HS-27A (cell line): ENCODE data around the gene ERV3-1.
"Not testable (repeated sequence)": the region's sequence is repeated elsewhere in the genome, so short reads cannot be mapped to it uniquely, and the experiment has no call there.

Source experiments
- DNase-seq: peaks from one replicate; pipeline ENCODE4 v3.0.0-alpha.2; 2012; ENCODE audit warnings: low read depth, missing footprints

ERV3-1 gene

GRCh38 chr7:65001291-65001814, 5.1 kb downstream of the ERV3-1 start:
- DNase-seq, result no peak

GRCh38 chr7:64999165-65000004, 7.1 kb downstream of the ERV3-1 start:
- no peak for DNase-seq

DNA sequence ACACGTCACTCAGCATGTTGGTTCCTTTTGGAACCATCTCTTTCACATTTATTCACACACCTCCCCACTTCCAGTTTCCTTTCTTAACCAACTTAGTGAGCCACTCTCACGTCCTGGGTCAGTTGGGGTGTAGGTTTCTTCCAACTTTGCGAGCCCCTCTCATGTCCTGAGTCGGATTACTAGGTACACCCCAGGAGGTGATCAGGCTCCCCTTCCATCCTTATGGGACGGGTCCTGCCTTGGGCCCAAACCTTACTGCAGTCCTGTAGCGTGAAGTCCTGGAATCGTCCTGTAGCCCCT, 7.7 kb downstream of the ERV3-1 start:
- DNase-seq, result no peak

DNA sequence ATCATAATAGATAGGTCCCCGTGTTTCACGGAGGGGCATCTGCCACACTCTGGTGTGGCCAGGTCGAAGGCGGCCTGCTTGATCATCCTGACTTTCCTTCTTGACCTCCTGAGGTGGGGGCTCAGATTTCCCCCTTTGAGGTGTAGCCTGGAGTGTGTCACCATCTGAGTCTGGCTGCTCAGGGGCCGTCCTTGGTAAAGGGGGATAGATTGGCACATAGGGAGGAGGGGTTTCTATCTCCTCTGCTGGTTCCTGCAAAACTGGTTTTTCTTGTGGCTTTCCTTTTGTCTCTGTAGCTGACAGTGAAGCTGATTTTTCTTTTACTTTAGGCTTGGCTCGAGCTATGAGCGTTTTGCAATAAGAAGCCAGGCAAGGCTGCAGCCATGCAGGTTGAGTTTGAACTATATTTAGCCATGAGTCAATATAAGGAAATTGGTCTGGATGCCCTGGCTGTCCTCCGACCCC, 8.5 kb downstream of the ERV3-1 start:
- no peak for DNase-seq

- no peak for DNase-seq
These were observed 9.2 kb downstream of the ERV3-1 start for GRCh38 chr7:64997164-64997908.

- DNase-seq, result no peak
These were observed 10.2 kb downstream of the ERV3-1 start for GRCh38 chr7:64996305-64996704.

DNA sequence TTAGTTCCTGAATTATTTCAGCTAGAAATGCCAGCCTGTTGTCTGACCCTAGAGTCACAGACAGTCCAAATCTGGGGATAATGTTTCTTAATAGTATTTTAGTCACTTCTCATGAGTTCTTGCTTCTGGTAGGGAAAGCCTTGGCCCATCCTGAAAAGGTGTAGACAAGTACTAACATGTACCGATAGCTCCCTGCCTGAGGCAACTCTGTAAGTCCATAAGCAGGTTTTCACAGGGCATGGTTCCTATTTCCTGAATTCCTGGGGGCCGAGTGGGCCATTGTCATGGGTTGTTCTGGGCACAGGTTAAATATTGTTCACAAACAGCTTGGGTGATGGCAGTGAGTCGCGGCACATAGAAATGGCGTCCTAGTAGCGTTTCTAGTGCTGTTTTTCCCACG, 12.6 kb downstream of the ERV3-1 start:
- DNase-seq, result no peak

DNA sequence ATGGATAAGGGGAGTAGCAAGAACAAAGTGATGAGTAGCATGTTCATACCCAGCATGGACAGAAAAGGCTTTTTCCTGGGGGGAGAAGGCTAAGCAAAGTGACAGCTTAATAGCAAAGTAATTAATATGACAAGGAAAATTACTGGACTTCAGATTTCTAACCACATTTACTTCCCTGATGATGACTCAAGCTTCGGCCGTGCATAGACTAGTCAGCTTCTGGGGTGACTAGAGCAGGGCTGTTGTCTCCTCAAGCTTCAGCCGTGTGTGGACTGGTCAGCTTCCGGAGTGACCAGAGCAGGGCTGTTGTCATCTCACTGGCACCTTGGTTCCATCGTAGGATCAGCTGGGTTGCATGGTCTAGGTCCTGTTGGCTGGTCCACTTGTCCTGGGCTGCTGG, 13.5 kb downstream of the ERV3-1 start:
- no peak for DNase-seq

GRCh38 chr7:64990936-64991335, 15.6 kb downstream of the ERV3-1 start, which contains the start of gene ZNF117:
TSS of gene ZNF117 (minus strand) at chr7:64991036.
- no peak for DNase-seq

DNA sequence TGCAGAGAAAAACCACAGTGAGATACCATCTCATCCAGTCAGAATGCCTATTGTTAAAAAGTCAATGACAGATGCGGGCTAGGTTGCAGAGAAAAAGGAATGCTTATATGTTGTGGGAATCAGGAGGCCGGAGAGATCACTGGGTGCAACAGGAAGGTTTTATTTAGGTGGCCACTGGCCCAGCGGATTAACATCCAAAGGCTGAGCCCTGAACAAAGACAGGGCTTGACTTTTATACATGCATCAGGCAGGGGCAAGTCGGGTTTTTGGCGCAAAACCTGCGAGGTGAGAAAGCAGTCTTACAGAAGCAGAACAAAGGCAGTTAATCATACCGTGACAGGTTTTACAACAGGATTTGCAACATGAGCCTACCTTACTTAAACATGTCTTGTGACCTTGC, 16.3 kb downstream of the ERV3-1 start:
- DNase-seq, result no peak

DNA sequence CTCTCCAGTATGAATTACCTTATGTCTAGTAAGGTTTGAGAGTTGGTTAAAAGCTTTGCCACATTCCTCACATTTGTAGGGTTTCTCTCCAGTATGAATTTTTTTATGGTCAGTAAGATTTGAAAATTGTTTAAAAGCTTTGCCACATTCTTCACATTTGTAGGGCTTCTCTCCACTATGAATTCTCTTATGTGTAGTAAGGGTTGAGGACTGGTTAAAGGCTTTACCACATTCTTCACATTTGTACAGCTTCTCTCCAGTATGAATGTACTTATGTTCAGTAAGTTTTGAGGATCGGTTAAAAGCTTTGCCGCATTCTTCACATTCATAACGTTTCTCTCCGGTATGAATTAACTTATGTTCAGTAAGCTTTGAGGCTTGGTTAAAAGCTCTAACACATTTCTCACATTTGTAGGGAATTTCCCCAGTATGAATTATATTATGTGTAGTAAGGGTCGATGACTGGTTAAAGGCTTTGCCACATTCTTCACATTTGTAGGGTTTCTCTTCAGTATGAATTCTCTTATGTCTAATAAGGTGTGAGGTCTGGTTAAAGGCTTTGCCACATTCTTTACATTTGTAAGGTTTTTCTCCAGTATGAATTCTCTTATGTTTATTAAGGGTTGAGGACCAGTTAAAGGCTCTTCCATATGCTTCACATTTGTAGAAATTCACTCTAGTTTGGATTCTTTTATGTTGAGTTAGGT, 27.8 kb downstream of the ERV3-1 start:
- DNase-seq, result no peak

DNA sequence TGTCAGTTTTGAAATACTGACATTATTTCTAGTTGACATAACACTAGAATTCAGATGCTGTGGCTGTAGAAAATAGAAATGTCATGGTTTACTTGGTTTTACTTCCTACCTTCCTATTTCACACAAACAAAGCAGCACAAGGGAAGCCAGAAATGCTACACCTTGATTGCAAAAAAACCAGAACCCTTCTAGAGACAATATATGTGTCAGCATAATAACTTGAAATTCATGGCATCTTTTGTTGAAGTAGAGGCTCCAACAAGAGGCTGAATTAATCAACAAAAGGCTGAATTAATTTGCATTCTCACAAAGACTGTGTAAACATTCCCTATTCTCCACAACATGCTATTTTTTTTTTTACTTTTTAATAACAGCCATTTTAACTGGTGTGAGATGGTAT, 40.9 kb downstream of the ERV3-1 start:
- no peak for DNase-seq

DNA sequence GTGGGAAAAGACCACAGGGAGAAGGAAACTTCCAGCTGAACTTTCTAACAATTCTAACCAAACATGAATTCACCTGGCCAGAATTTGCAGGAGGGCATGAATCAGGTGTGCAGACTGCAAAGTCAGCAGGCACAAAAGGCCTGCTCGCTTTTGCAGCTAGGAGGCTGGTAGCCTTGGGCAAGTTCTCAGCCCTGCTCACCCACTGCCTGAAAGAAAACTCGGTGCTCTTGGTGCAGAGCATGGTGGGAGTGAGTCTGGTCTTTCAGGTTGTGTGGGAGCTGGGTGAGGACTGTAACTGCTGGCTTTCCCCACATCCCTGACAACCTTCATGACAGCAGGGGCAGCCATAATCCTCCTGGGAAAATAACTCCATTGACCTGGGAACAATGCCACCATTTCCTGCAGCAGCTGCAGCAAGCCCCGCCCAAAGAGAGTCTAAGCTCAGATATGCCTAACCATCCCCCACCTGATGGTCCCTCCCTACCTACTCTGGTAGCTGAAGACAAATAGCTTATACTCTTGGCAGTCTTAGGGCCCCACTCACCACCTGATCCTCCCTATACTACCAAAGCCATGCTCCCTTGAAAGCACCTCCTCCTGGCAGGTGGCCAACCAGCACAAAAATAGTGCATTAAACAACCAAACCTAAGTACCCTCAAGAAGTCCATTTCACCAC, 47.3 kb downstream of the ERV3-1 start:
- DNase-seq, result no peak

- peak; percentile 20 for DNase-seq
These were observed 55.1 kb downstream of the ERV3-1 start for GRCh38 chr7:64951250-64951848.

- DNase-seq, result not testable (repeated sequence)
These were observed 55.8 kb downstream of the ERV3-1 start for GRCh38 chr7:64950673-64951072.

DNA sequence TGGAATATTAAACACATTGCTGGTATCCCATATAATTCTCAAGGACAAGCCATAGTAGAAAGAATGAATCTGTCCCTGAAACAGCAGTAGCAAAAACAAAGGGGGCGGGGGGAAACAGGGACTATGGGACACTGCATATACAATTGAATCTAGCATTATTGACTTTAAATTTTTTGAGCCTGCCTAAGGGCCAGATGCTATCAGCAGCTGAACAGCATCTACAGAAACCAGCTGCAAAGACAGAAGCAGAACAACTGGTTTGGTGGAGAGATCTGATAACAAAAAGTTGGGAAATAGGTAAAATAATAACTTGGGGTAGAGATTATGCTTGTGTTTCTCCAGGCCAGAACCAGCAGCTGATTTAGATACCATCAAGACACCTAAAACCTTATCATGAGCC, 57.7 kb downstream of the ERV3-1 start:
- not testable (repeated sequence) for DNase-seq

- no peak for DNase-seq
These were observed 59.1 kb downstream of the ERV3-1 start for GRCh38 chr7:64947252-64948000.

DNA sequence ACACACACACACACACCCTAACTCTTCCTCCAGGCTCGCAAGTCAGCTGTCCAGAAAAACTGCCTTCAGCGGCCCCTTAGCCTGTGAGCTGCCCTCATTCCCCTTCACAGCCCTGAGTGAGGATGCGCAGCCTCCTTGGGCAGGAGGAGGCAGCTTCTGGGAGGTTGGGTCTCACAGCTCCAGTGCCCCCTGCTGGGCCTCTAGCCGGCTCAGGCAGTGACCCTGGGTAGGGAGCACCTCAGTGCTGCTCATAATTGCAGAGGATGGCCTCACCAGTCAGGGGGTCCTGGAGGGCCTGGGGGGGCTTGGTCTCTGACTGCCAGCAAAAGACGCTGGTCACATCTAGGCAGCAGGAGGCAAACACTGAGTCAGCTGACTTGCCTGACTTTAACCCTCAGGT, 59.7 kb downstream of the ERV3-1 start:
- no peak for DNase-seq

- DNase-seq, result no peak
These were observed 60.8 kb downstream of the ERV3-1 start for GRCh38 chr7:64945503-64946175.
